ENCODE results near the gene CA9. TPM values are rescaled to one million over a fixed set of nuclear protein-coding genes. Genes with fewer than 3 reads are reported as not detected.
"Not testable (repeated sequence)": the region's sequence is repeated elsewhere in the genome, so short reads cannot be mapped to it uniquely, and the experiment has no call there.

CA9 gene
- total and polyA plus RNA-seq, 12 donors: 0.20 to 13.2 (median 0.62) TPM; not detected in 6

GRCh38 chr9:35635730-35636129 lies 38.0 kb upstream of the CA9 start:
- H3K9me3 ChIP-seq: no peaks in the 10 kb centered on the region
- peak overlapping the region in 1 of 10 donors; percentile 65 for H3K27ac ChIP-seq
- H3K36me3 ChIP-seq: no peaks in the 10 kb centered on the region
- intact Hi-C loops (cut with DNase I): no loop called here
- DNase-seq (no peak), ATAC-seq (no peak)
- H3K4me3 ChIP-seq: no peak overlapping the region
- H3K4me1 ChIP-seq: peaks cover 0 to 55% (median 0%) of the 10 kb centered on the region in 9 donors
- TF ChIP-seq, protein P1, sequence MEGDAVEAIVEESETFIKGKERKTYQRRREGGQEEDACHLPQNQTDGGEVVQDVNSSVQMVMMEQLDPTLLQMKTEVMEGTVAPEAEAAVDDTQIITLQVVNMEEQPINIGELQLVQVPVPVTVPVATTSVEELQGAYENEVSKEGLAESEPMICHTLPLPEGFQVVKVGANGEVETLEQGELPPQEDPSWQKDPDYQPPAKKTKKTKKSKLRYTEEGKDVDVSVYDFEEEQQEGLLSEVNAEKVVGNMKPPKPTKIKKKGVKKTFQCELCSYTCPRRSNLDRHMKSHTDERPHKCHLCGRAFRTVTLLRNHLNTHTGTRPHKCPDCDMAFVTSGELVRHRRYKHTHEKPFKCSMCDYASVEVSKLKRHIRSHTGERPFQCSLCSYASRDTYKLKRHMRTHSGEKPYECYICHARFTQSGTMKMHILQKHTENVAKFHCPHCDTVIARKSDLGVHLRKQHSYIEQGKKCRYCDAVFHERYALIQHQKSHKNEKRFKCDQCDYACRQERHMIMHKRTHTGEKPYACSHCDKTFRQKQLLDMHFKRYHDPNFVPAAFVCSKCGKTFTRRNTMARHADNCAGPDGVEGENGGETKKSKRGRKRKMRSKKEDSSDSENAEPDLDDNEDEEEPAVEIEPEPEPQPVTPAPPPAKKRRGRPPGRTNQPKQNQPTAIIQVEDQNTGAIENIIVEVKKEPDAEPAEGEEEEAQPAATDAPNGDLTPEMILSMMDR (IDR thresholded peaks at IDR 0.05): no peak
- no peaks in the 10 kb centered on the region for H3K27me3 ChIP-seq

- H3K9me3 ChIP-seq: no peaks in the 10 kb centered on the region
- WGBS, 2 donors: 76 to 83% methylated on average over 9 of the region's 9 CpGs
- H3K27ac ChIP-seq: peak overlapping the region in 3 of 10 donors; percentile 9 to 65 (median 19)
- no peaks in the 10 kb centered on the region for H3K36me3 ChIP-seq
- no peak overlapping the region for H3K4me3 ChIP-seq
- peaks cover 0 to 59% (median 0%) of the 10 kb centered on the region in 9 donors for H3K4me1 ChIP-seq
- intact Hi-C loops (cut with DNase I): no loop called here
- DNase-seq (no peak), ATAC-seq (peak in 6 of 8 donors; percentile 27 to 71 (median 48))
- no peaks in the 10 kb centered on the region for H3K27me3 ChIP-seq
- TF ChIP-seq, protein P1 (IDR thresholded peaks at IDR 0.05): no peak
Measured at GRCh38 chr9:35636135-35636876, 37.4 kb upstream of the CA9 start.

DNA sequence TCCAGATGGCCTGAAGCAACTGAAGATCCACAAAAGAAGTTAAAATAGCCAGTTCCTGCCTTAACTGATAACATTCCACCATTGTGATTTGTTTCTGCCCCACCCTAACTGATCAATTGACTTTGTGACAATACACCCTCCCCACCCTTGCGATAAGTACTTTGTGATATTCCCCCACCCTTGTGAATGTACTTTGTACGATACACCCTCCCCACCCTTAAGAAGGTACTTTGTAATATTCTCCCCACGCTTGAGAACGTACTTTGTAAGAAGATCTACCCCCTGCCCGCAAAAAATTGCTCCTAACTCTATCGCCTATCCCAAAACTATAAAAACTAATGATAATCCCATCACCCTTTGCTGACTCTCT lies 36.9 kb upstream of the CA9 start:
- H3K27me3 ChIP-seq; H3K9me3 ChIP-seq; ATAC-seq; DNase-seq; H3K36me3 ChIP-seq; intact Hi-C loops (cut with DNase I); H3K4me3 ChIP-seq: not testable (repeated sequence)
- Histone ChIP-seq H3K27ac (peak overlapping the region in 3 of 10 donors; percentile 9 to 65 (median 19)), H3K4me1 (peaks cover 0 to 64% (median 0%) of the 10 kb centered on the region in 9 donors)
- WGBS, 2 donors: 96 to 97% methylated on average over 6 of the region's 6 CpGs

DNA sequence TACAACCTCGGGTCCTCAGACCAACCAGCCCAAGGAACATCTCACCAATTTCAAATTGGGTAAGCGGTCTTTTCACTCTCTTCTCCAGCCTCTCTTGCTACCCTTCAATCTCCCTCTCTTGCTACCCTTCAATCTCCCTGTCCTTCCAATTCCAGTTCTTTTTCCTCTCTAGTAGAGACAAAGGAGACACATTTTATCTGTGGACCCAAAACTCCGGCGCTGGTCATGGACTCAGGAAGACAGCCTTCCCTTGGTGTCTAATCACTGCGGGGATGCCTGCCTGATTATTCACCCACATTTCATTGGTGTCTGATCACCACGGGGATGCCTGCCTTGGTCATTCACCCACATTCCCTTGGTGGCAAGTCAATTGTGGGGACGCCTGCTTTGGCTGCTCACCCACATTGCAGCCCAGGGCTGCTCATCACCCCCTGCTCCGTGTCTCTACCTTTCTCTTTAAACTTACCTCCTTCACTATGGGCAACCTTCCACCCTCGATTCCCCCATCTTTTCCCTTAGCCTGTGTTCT lies 36.2 kb upstream of the CA9 start:
- H3K4me3 ChIP-seq; ATAC-seq; intact Hi-C loops (cut with DNase I); DNase-seq; H3K36me3 ChIP-seq; H3K9me3 ChIP-seq; H3K27me3 ChIP-seq: not testable (repeated sequence)
- H3K4me1 ChIP-seq: peaks cover 0 to 69% (median 0%) of the 10 kb centered on the region in 9 donors
- peak overlapping the region in 1 of 10 donors; percentile 65 for H3K27ac ChIP-seq
- WGBS, 2 donors: 95 to 97% methylated on average over 9 of the region's 9 CpGs

GRCh38 chr9:35638751-35639150 lies 35.0 kb upstream of the CA9 start:
- intact Hi-C loops (cut with DNase I); H3K9me3 ChIP-seq; H3K27me3 ChIP-seq; H3K4me3 ChIP-seq; ATAC-seq; DNase-seq; H3K36me3 ChIP-seq: not testable (repeated sequence)
- 52 to 69% methylated on average over 7 of the region's 8 CpGs for WGBS, 2 donors
- peaks cover 0 to 71% (median 0%) of the 10 kb centered on the region in 9 donors for H3K4me1 ChIP-seq
- H3K27ac ChIP-seq: peak overlapping the region in 2 of 10 donors; percentile 9 to 72

DNA sequence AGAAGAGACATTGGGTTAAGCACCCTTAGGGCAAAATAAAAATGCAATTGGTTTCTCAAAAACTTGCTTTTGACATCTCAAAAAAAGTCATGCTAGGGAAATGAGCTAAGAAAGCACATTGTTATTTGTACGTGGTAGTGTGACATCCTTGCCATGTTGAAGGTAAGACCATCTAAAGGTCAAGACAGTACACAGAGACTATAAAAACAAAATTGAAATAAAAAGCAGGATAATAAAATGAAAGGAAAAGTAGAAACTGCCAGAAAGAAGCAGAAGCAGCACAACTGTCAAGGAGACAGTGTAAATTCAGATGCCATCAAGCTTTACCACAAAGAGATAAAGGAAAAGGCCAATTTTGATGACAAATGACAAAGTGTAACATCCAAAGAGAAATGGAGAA lies 34.5 kb upstream of the CA9 start:
- DNase-seq; H3K9me3 ChIP-seq; ATAC-seq; H3K4me3 ChIP-seq; intact Hi-C loops (cut with DNase I); H3K36me3 ChIP-seq; H3K27me3 ChIP-seq: not testable (repeated sequence)
- WGBS, 2 donors: 51 to 67% methylated on average over 1 of the region's 1 CpG
- peak overlapping the region in 2 of 10 donors; percentile 6 to 72 for H3K27ac ChIP-seq
- H3K4me1 ChIP-seq: peaks cover 0 to 75% (median 0%) of the 10 kb centered on the region in 9 donors

All from heart right ventricle (tissue), 16 donors.